ENCODE results near the gene LRRC36.

DNA sequence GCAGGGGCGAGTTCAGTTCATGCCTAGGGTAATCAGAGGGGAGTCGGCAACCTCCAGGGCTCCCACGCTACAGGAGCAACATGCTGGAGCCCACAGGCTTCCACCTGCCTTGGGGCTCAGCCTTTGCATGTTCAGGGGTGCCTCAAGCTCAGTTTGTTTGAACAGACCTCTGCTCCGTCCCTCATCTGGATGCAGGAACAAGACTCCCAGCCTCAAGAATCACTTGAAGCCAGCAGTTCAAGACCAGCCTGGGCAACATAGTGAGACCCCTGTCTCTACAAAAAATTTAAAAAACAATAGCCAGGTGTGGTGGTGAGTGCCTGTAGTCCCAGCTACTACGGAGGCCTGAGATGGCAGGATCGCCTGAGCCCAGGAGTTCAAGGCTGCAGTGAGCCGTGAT, 99.4 kb downstream of the LRRC36 start:
- no peak for TF ChIP-seq EZH2phosphoT487 (IDR thresholded peaks at IDR 0.05; ENCODE audit: low read depth)
- TF ChIP-seq, protein P1, sequence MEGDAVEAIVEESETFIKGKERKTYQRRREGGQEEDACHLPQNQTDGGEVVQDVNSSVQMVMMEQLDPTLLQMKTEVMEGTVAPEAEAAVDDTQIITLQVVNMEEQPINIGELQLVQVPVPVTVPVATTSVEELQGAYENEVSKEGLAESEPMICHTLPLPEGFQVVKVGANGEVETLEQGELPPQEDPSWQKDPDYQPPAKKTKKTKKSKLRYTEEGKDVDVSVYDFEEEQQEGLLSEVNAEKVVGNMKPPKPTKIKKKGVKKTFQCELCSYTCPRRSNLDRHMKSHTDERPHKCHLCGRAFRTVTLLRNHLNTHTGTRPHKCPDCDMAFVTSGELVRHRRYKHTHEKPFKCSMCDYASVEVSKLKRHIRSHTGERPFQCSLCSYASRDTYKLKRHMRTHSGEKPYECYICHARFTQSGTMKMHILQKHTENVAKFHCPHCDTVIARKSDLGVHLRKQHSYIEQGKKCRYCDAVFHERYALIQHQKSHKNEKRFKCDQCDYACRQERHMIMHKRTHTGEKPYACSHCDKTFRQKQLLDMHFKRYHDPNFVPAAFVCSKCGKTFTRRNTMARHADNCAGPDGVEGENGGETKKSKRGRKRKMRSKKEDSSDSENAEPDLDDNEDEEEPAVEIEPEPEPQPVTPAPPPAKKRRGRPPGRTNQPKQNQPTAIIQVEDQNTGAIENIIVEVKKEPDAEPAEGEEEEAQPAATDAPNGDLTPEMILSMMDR (IDR thresholded peaks at IDR 0.05; ENCODE audit: low read depth, low read length): no peak
